Skeletal muscle tissue (tissue), 4 donors: ENCODE results near the gene SHISAL1. TPM values are rescaled to one million over a fixed set of nuclear protein-coding genes. Genes with fewer than 3 reads are reported as not detected.

ENCODE experiments used
- H3K27ac ChIP-seq: one replicate; pipeline ENCODE4 v1.7.0; 2013; ENCODE audit warnings: mild to moderate bottlenecking, low read depth, low read length, inconsistent platforms
- H3K27me3 ChIP-seq, 3 donors: one replicate each; pipeline ENCODE4 v1.7.0; 2013; ENCODE audit warnings: low read length in 3 of 3; ENCODE audit not compliant: control insufficient read depth in 3 of 3, insufficient read depth in 3 of 3
- H3K36me3 ChIP-seq, 3 donors: one replicate each; pipeline ENCODE4 v1.7.0; 2013; ENCODE audit warnings: low read length in 3 of 3; ENCODE audit not compliant: control insufficient read depth in 3 of 3, insufficient read depth in 3 of 3
- H3K4me1 ChIP-seq, 3 donors: one replicate each; pipeline ENCODE4 v1.7.0; 2013; ENCODE audit warnings: low read length in 3 of 3, mild to moderate bottlenecking in 3 of 3; ENCODE audit not compliant: control insufficient read depth in 3 of 3, insufficient read depth in 3 of 3
- H3K4me3 ChIP-seq, 3 donors: one replicate each; pipeline ENCODE4 v1.7.0; 2013; ENCODE audit warnings: low read length in 3 of 3
- H3K9ac ChIP-seq, 3 donors: one replicate each; pipeline ENCODE4 v1.7.0; 2013; ENCODE audit warnings: low read length in 3 of 3, mild to moderate bottlenecking in 3 of 3, moderate library complexity in 2 of 3, low read depth in 1 of 3
- H3K9me3 ChIP-seq, 3 donors: one replicate each; pipeline ENCODE4 v1.7.0; 2013; ENCODE audit warnings: low read length in 3 of 3; ENCODE audit not compliant: control insufficient read depth in 3 of 3
- total RNA-seq: library from RNA; depleted of rRNA; stranded (reverse); fragments of >200 nt; gene quantifications from one replicate; pipeline ENCODE4 v1.2.3, GENCODE V29; 2014
- donor health status: Osteomylitis.

SHISAL1 gene
- total RNA-seq, 1 donor from 2014 or later: 7.3 TPM

DNA sequence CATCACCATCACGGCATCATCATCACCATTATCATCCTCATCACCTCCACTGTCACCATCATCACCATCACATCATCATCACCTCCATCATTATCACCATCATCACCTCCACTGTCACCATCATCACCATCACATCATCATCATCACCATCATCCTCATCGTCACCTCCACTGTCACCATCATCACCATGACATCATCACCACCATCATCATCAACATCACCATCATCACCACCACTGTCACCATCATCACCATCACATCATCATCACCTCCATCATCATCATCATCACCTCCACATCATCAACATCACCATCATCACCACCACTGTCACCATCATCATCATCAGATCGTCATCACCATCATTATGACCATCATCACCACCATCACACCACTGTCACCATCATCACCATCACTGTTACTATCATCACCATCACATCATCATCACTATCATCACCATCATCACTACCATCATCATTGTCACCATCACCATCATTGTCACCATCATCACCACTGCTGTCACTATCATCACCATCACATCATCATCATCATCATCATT is 99.2 kb downstream of the SHISAL1 start:
- Histone ChIP-seq H3K9me3 (peaks cover 2 to 11% (median 10%) of the 10 kb centered on the region in 3 donors), H3K4me3 (no peak overlapping the region), H3K9ac (no peak overlapping the region)

DNA sequence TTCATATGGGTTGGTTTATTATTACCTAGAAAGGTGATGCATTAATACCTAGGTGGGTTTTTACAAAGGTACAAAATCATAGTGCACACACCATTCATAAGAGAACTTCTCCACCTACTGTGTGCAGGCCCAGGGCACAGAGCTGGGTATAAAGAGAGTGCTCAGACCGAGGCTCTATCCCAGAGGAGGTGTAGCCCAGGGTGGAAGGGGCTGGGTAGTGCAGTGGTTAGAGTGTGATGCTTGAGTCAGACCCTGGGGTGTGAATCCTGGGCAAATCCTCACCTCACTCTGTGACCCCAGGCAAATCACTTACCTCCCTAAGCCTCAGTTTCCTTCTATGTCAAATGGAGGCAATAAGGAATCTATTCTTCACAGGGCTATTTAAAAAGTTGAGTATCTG is 99.8 kb downstream of the SHISAL1 start:
- Histone ChIP-seq H3K27me3 (peaks cover 0 to 7% (median 6%) of the 10 kb centered on the region in 3 donors), H3K9ac (no peak overlapping the region), H3K4me1 (peaks cover 9 to 13% (median 11%) of the 10 kb centered on the region in 3 donors), H3K9me3 (peaks cover 2 to 11% (median 10%) of the 10 kb centered on the region in 3 donors), H3K36me3 (no peaks in the 10 kb centered on the region), H3K27ac (no peak overlapping the region), H3K4me3 (no peak overlapping the region)

More for the DNA sequence above, 99.2 kb downstream of the SHISAL1 start:
- H3K27ac ChIP-seq: no peak overlapping the region
- H3K27me3 ChIP-seq: peaks cover 3 to 13% (median 11%) of the 10 kb centered on the region in 3 donors
- peaks cover 9 to 13% (median 11%) of the 10 kb centered on the region in 3 donors for H3K4me1 ChIP-seq
- H3K36me3 ChIP-seq: no peaks in the 10 kb centered on the region

- no peak overlapping the region for H3K4me3 ChIP-seq
- no peak overlapping the region for H3K27ac ChIP-seq
- H3K4me1 ChIP-seq: peaks cover 9 to 13% (median 11%) of the 10 kb centered on the region in 3 donors
Measured at GRCh38 chr22:44211946-44212930, 100.5 kb downstream of the SHISAL1 start.

DNA sequence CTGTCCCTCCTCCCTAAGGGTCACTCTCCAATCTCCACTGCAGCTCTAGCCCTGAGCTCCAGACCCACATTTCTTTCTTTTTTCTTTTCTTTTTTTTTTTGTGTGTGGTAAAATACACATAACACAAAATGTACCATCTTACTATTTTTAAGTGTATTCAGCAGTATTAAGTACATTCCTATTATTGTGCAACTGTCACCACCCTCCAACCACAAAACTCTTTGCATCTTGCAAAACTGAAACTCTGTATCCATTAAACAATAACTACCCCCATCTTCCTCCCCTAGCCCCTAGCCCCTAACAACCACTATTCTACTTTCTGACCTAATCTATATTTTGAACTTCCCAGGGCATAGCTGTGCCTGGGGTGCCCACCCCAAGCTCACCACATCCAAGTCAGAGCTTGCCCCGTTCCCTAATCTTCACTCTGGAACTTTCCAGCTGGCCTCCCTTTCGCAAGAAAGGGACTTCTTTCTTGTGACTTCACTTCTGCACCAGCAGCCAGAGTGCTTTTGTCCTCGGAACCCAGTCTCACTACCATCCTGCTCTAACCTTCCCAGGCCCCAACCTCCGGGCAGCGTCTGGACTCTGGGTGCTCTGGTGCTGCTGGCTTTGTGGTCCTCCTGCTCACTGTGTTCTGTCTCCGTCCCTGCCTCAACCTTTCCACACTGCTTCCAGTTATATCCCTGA is 101.3 kb downstream of the SHISAL1 start:
- Histone ChIP-seq H3K9ac (no peak overlapping the region), H3K36me3 (no peaks in the 10 kb centered on the region), H3K27ac (no peak overlapping the region)

More at GRCh38 chr22:44211946-44212930, 100.5 kb downstream of the SHISAL1 start:
- no peaks in the 10 kb centered on the region for H3K36me3 ChIP-seq
- no peak overlapping the region for H3K9ac ChIP-seq
- H3K9me3 ChIP-seq: peaks cover 2 to 11% (median 10%) of the 10 kb centered on the region in 3 donors
- H3K27me3 ChIP-seq: peaks cover 0 to 5% (median 3%) of the 10 kb centered on the region in 3 donors

GRCh38 chr22:44210722-44211121 is 102.0 kb downstream of the SHISAL1 start:
- Histone ChIP-seq H3K27me3 (peaks cover 7 to 11% (median 7%) of the 10 kb centered on the region in 3 donors), H3K27ac (no peak overlapping the region), H3K4me3 (no peak overlapping the region), H3K36me3 (no peaks in the 10 kb centered on the region), H3K9ac (no peak overlapping the region), H3K4me1 (peaks cover 9 to 18% (median 11%) of the 10 kb centered on the region in 3 donors), H3K9me3 (peaks cover 2 to 11% (median 10%) of the 10 kb centered on the region in 3 donors)

More for the DNA sequence above, 101.3 kb downstream of the SHISAL1 start:
- H3K9me3 ChIP-seq: peaks cover 2 to 11% (median 10%) of the 10 kb centered on the region in 3 donors
- H3K27me3 ChIP-seq: peaks cover 0 to 10% (median 2%) of the 10 kb centered on the region in 3 donors
- no peak overlapping the region for H3K4me3 ChIP-seq
- H3K4me1 ChIP-seq: peaks cover 9 to 13% (median 11%) of the 10 kb centered on the region in 3 donors

- Histone ChIP-seq H3K4me1 (peaks cover 9 to 20% (median 11%) of the 10 kb centered on the region in 3 donors), H3K9ac (no peak overlapping the region), H3K9me3 (peaks cover 2 to 4% (median 3%) of the 10 kb centered on the region in 3 donors), H3K27me3 (peaks cover 15 to 25% (median 16%) of the 10 kb centered on the region in 3 donors), H3K4me3 (no peak overlapping the region), H3K36me3 (no peaks in the 10 kb centered on the region), H3K27ac (no peak overlapping the region)
Measured at GRCh38 chr22:44209343-44209742, 103.4 kb downstream of the SHISAL1 start.

DNA sequence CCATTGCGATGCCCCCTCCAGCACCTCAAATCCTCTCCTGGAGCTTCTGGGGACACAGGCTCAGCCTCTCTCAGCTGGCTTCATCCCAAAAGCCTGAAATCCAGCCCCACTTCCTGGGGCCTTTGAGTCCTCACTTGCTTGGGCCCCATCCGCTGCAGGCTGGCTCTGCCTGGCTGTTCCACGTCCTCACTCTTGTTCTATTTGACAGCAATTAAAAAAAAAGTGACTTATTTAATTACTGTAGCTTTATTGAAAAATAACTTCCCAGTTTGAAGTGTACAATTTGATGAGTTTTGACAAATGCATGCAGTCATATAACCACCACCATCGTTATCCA is 104.8 kb downstream of the SHISAL1 start:
- Histone ChIP-seq H3K4me3 (no peak overlapping the region), H3K36me3 (no peaks in the 10 kb centered on the region), H3K4me1 (peaks cover 9 to 19% (median 11%) of the 10 kb centered on the region in 3 donors), H3K27ac (no peak overlapping the region), H3K9ac (no peak overlapping the region), H3K9me3 (peaks cover 0 to 4% (median 3%) of the 10 kb centered on the region in 3 donors), H3K27me3 (peaks cover 15 to 34% (median 19%) of the 10 kb centered on the region in 3 donors)

GRCh38 chr22:44207173-44207980 is 105.4 kb downstream of the SHISAL1 start:
- Histone ChIP-seq H3K36me3 (no peaks in the 10 kb centered on the region), H3K4me3 (no peak overlapping the region), H3K9ac (no peak overlapping the region), H3K27ac (no peak overlapping the region), H3K27me3 (peaks cover 16 to 39% (median 19%) of the 10 kb centered on the region in 3 donors), H3K4me1 (peaks cover 7 to 14% (median 7%) of the 10 kb centered on the region in 3 donors), H3K9me3 (peaks cover 0 to 4% (median 3%) of the 10 kb centered on the region in 3 donors)

DNA sequence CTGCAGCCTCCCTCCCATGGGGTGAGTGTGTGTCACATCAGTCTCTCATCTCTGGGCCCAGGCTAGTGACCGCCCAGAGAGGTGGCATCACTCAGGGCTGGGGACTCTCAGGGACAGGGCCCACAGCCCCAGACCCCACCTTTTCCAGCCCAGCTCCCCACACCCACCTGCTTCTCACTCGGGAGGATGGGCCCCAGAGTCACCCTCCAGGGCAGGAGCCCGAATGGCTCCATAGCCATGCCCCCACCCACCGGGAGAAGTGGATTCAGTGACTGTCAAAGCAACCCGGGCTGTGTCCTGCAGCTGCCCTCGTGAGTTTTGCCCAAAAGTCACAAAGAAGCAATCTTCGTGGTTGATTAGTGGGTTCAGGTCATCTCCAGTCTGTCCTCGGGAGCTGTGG is 106.1 kb downstream of the SHISAL1 start:
- Histone ChIP-seq H3K36me3 (no peaks in the 10 kb centered on the region), H3K27me3 (peaks cover 22 to 45% (median 24%) of the 10 kb centered on the region in 3 donors), H3K9me3 (peaks cover 0 to 4% (median 3%) of the 10 kb centered on the region in 3 donors), H3K9ac (no peak overlapping the region), H3K4me1 (peaks cover under 1 to 7% (median under 1%) of the 10 kb centered on the region in 3 donors), H3K4me3 (no peak overlapping the region), H3K27ac (no peak overlapping the region)
